ENCODE measurements around the gene SCTR.
A peak's percentile ranks its signal among the peaks of the same experiment; 100 is the strongest.

The SCTR gene

GRCh38 chr2:119478188-119478977 lies 45.9 kb downstream of the SCTR start:
- DNase-seq (ENCODE audit: insufficient read length) (no peak), FAIRE-seq (no peak)
- TF ChIP-seq POLR2AphosphoS5 (IDR thresholded peaks at IDR 0.05; ENCODE audit: low read depth, low read length) (no peak), TAF1 (IDR thresholded peaks at IDR 0.05; ENCODE audit: borderline replicate concordance, low read depth, low read length) (no peak), POLR2A (IDR thresholded peaks at IDR 0.05; ENCODE audit: low read depth, low read length) (no peak)

DNA sequence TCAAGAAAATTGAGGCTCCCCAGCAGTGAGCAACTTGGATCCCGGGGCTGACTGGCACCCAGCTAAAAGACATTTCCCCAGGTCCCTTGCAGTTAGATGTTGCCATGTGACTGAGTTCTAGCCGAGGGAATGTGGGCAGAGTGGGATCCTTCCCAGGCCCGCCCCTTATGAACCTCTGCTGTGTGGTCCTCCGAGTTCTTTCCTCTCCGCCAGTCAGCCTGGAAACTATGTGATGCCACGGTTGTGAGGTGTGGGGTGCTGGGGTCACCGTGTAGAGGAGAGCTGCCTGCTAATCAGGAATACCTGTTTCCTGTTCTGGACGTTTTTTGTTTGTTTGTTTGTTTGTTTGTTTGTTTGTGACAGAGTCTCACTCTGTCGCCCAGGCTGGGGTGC lies 47.2 kb downstream of the SCTR start:
- no peak for DNase-seq (ENCODE audit: insufficient read length)
- TF ChIP-seq POLR2AphosphoS5 (IDR thresholded peaks at IDR 0.05; ENCODE audit: low read depth, low read length) (no peak), TAF1 (IDR thresholded peaks at IDR 0.05; ENCODE audit: borderline replicate concordance, low read depth, low read length) (no peak), POLR2A (IDR thresholded peaks at IDR 0.05; ENCODE audit: low read depth, low read length) (no peak)
- FAIRE-seq = no peak

GRCh38 chr2:119476301-119477112 lies 47.8 kb downstream of the SCTR start:
- peak; percentile 38 for FAIRE-seq
- TF ChIP-seq POLR2A (IDR thresholded peaks at IDR 0.05; ENCODE audit: low read depth, low read length) (no peak), TAF1 (IDR thresholded peaks at IDR 0.05; ENCODE audit: borderline replicate concordance, low read depth, low read length) (no peak), POLR2AphosphoS5 (IDR thresholded peaks at IDR 0.05; ENCODE audit: low read depth, low read length) (no peak)
- peak; percentile 68 for DNase-seq (ENCODE audit: insufficient read length)

GRCh38 chr2:119475857-119476244 lies 48.4 kb downstream of the SCTR start:
- TF ChIP-seq POLR2A (IDR thresholded peaks at IDR 0.05; ENCODE audit: low read depth, low read length) (no peak), POLR2AphosphoS5 (IDR thresholded peaks at IDR 0.05; ENCODE audit: low read depth, low read length) (no peak), TAF1 (IDR thresholded peaks at IDR 0.05; ENCODE audit: borderline replicate concordance, low read depth, low read length) (no peak)
- FAIRE-seq (no peak), DNase-seq (ENCODE audit: insufficient read length) (no peak)

GRCh38 chr2:119475225-119475856 lies 48.9 kb downstream of the SCTR start:
- DNase-seq (ENCODE audit: insufficient read length) = no peak
- FAIRE-seq = no peak
- no peak for TF ChIP-seq POLR2AphosphoS5 (IDR thresholded peaks at IDR 0.05; ENCODE audit: low read depth, low read length)
- no peak for TF ChIP-seq POLR2A (IDR thresholded peaks at IDR 0.05; ENCODE audit: low read depth, low read length)
- TF ChIP-seq TAF1 (IDR thresholded peaks at IDR 0.05; ENCODE audit: borderline replicate concordance, low read depth, low read length) = no peak

DNA sequence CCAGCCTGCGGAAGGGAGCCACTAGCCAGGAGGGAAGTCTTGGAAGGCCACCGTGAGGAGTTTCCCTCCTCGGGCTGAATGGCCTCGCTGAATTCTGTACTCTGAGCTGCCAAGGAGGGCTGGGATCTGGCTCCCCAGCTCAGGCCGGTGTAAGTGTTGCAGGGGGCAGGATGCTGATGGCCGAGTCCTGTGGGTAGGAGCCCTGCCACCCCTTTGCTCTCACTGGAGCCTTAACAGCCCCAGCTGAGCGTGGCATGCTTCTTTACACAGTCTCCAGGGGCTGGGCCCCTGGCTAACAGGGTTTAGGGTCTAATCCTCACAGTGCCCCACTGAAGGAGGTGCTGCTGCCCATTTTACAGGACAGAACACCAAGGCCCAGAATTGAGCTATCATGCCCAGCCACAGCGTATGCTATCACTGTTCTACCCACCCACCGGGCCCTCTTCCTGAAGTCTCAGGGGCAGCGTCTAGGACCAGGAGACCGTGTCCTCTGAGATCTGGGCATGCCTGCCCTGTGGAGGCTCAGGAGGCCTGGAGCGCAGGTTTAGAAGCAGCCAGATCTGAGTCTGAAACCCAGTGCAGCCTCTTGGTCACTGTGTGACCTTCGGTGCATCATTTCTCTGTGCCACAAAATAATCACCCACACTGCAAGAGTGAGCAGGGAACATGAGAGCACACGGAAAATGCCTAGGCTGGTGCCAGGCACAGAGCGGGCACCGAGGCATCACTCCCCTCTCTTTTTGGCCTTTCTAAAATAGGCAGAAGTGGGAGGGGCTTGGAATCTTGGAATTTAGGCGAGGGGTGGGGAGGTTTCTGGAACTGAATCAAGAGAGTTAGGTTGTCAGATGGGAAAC lies 49.7 kb downstream of the SCTR start:
- FAIRE-seq = no peak
- TF ChIP-seq POLR2AphosphoS5 (IDR thresholded peaks at IDR 0.05; ENCODE audit: low read depth, low read length) (no peak), TAF1 (IDR thresholded peaks at IDR 0.05; ENCODE audit: borderline replicate concordance, low read depth, low read length) (no peak), POLR2A (IDR thresholded peaks at IDR 0.05; ENCODE audit: low read depth, low read length) (no peak)

GRCh38 chr2:119473621-119474370 lies 50.5 kb downstream of the SCTR start:
- TF ChIP-seq TAF1 (IDR thresholded peaks at IDR 0.05; ENCODE audit: borderline replicate concordance, low read depth, low read length) (no peak), POLR2A (IDR thresholded peaks at IDR 0.05; ENCODE audit: low read depth, low read length) (no peak), POLR2AphosphoS5 (IDR thresholded peaks at IDR 0.05; ENCODE audit: low read depth, low read length) (no peak)
- FAIRE-seq (no peak), DNase-seq (ENCODE audit: insufficient read length) (no peak)

More for the DNA sequence above, 49.7 kb downstream of the SCTR start:
- DNase-seq (ENCODE audit: insufficient read length) = no peak

DNA sequence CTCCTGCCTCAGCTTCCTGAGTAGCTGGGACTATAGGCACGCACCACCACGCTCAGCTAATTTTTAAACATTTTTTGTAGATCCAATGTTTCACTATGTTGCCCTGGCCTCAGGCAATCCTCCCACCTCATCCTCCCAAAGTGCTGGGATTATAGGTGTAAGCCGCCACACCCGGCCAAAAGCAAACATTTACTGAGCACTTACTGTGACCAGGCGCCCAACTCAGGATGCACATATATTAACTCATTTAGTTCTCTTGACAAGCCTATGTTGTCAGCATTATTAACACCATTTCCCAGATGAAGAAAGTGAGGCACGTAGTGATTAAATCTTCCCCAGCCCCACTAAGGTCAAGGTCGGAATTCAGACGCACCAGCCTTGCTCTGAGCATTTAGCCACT lies 51.5 kb downstream of the SCTR start:
- DNase-seq (ENCODE audit: insufficient read length) (no peak), FAIRE-seq (no peak)
- TF ChIP-seq TAF1 (IDR thresholded peaks at IDR 0.05; ENCODE audit: borderline replicate concordance, low read depth, low read length) (no peak), POLR2A (IDR thresholded peaks at IDR 0.05; ENCODE audit: low read depth, low read length) (no peak)

DNA sequence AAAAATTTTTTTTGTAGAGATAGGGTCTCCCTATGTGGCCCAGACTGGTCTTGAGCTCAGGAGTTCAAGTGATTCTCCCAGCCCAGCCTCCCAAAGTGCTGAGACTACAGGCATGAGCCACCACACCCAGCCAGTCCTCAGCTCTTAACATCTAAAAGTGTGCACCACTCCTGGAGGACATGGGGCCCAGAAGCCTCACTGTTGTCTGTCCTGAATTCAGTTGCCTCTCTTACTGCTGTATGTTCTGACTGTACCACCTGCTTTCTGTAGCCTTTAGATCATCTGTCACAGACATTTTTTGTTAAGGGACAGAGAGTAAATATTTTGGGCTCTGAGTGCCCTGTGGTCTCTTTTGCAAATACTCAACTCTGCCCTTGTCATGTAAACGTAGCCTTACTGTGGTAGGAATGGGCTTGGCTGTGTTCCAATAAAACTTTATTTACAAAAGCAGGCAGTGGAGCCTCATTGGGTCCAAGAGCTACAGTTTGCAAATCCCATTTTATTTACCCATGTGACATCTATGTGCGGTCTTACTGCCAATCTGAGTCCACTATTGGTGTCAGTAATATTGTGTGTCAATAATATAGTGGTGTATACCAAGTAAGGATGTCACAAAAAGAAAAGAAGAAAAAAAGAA lies 54.5 kb downstream of the SCTR start:
- DNase-seq (ENCODE audit: insufficient read length) (no peak), FAIRE-seq (no peak)
- TF ChIP-seq TAF1 (IDR thresholded peaks at IDR 0.05; ENCODE audit: borderline replicate concordance, low read depth, low read length) = no peak
- TF ChIP-seq POLR2A (IDR thresholded peaks at IDR 0.05; ENCODE audit: low read depth, low read length) = no peak
- no peak for TF ChIP-seq POLR2AphosphoS5 (IDR thresholded peaks at IDR 0.05; ENCODE audit: low read depth, low read length)

DNA sequence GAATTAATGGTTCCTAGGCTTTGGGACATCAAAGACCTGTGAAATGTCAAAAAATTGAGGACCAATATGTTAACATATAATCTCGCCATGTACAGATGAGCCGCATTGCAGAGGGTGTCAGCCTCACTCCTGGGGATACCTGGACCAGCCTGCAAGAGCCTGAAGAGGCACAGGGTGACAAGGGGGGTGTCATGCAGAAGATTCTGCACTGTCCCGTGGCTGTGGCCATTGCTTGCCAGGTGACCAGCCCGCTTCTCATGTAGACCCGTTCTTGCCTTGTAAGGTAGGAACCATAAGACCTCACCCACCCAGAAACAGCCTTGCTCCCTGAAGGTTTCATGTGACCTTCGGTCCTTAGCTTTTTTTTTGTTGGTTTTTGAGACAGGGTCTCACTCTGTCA lies 55.2 kb downstream of the SCTR start:
- TF ChIP-seq POLR2AphosphoS5 (IDR thresholded peaks at IDR 0.05; ENCODE audit: low read depth, low read length) (no peak), POLR2A (IDR thresholded peaks at IDR 0.05; ENCODE audit: low read depth, low read length) (no peak), TAF1 (IDR thresholded peaks at IDR 0.05; ENCODE audit: borderline replicate concordance, low read depth, low read length) (no peak)
- FAIRE-seq (no peak), DNase-seq (ENCODE audit: insufficient read length) (no peak)
